SJSA1 (cell line): ENCODE data around the gene ATAT1. TPM values are rescaled to one million over a fixed set of nuclear protein-coding genes. Genes with fewer than 3 reads are reported as not detected.

Experiments
- DNase-seq, 2 experiments: peaks; one replicate each; pipeline ENCODE4 v3.0.0-alpha.2; 2015 to 2020; ENCODE audit warnings: low spot score in 2 of 2, low read depth in 1 of 2
- H3K27ac ChIP-seq: fragments of 250-450 bp; sonication (Bioruptor Pico); 2 replicates; pipeline ENCODE4 v1.5.1; 2020; ENCODE audit warnings: mild to moderate bottlenecking, moderate library complexity
- H3K27me3 ChIP-seq: fragments of 250-450 bp; sonication (Bioruptor Pico); replicated peaks from 2 replicates; pipeline ENCODE4 v1.5.1; 2020; ENCODE audit warnings: mild to moderate bottlenecking, moderate library complexity
- H3K36me3 ChIP-seq: fragments of 250-450 bp; sonication (Bioruptor Pico); 2 replicates; pipeline ENCODE4 v1.5.1; 2020; ENCODE audit warnings: mild to moderate bottlenecking
- H3K4me1 ChIP-seq: fragments of 250-450 bp; sonication (Bioruptor Pico); replicated peaks from 2 replicates; pipeline ENCODE4 v1.6.1; 2021; ENCODE audit warnings: mild to moderate bottlenecking
- H3K4me3 ChIP-seq: fragments of 250-450 bp; sonication (Bioruptor Pico); 2 replicates; pipeline ENCODE4 v1.5.1; 2020; ENCODE audit warnings: mild to moderate bottlenecking
- H3K9me3 ChIP-seq: fragments of 250-450 bp; sonication (Bioruptor Pico); replicated peaks from 2 replicates; pipeline ENCODE4 v1.5.1; 2020; ENCODE audit warnings: mild to moderate bottlenecking
- total RNA-seq: library from RNA; depleted of rRNA; stranded (reverse); fragments of >200 nt; shearing (Covaris generic); gene quantifications from 2 replicates; pipeline ENCODE4 v1.2.3, GENCODE V29; 2014

ATAT1 gene
- total RNA-seq, 1 experiment from 2014 or later, result 3.4 TPM

- Histone ChIP-seq H3K9me3 (no peaks in the 10 kb centered on the region), H3K27me3 (no peaks in the 10 kb centered on the region), H3K36me3 (peaks cover 78% of the 10 kb centered on the region), H3K4me3 (0 out of 2 replicates have a peak overlapping the region, but pooled peaks have one; percentile 2), H3K27ac (no peak overlapping the region), H3K4me1 (peaks cover 45% of the 10 kb centered on the region)
- DNase-seq, result peak; percentile 82 to 84
These were observed 52.5 kb downstream of the ATAT1 start for GRCh38 chr6:30678964-30679726.

- no peak overlapping the region for H3K27ac ChIP-seq
- no peak for DNase-seq
- no peaks in the 10 kb centered on the region for H3K9me3 ChIP-seq
- no peak overlapping the region for H3K4me3 ChIP-seq
- peaks cover 47% of the 10 kb centered on the region for H3K4me1 ChIP-seq
- peaks cover 85% of the 10 kb centered on the region for H3K36me3 ChIP-seq
- no peaks in the 10 kb centered on the region for H3K27me3 ChIP-seq
These were observed 53.3 kb downstream of the ATAT1 start for GRCh38 chr6:30679765-30680535.

- Histone ChIP-seq H3K36me3 (peaks cover 84% of the 10 kb centered on the region), H3K4me1 (peaks cover 59% of the 10 kb centered on the region)
These were observed 55.1 kb downstream of the ATAT1 start for GRCh38 chr6:30681766-30682142.

GRCh38 chr6:30682143-30683117 is 55.8 kb downstream of the ATAT1 start:
- Histone ChIP-seq H3K36me3 (peaks cover 77% of the 10 kb centered on the region), H3K4me1 (peaks cover 60% of the 10 kb centered on the region), H3K27me3 (no peaks in the 10 kb centered on the region), H3K27ac (peak overlapping the region; percentile 73), H3K9me3 (no peaks in the 10 kb centered on the region), H3K4me3 (peak overlapping the region; percentile 65)
- peak; percentile 96 for DNase-seq

More at GRCh38 chr6:30681766-30682142, 55.1 kb downstream of the ATAT1 start:
- DNase-seq, result peak in 1 of 2 experiments; percentile 69
- Histone ChIP-seq H3K4me3 (peak overlapping the region; percentile 65), H3K9me3 (no peaks in the 10 kb centered on the region), H3K27me3 (no peaks in the 10 kb centered on the region), H3K27ac (peak overlapping the region; percentile 73)

- H3K4me1 ChIP-seq, result peaks cover 69% of the 10 kb centered on the region
- H3K27ac ChIP-seq, result peak overlapping the region; percentile 73
- H3K4me3 ChIP-seq, result peak overlapping the region; percentile 65
- no peaks in the 10 kb centered on the region for H3K9me3 ChIP-seq
- peaks cover 67% of the 10 kb centered on the region for H3K36me3 ChIP-seq
- H3K27me3 ChIP-seq, result no peaks in the 10 kb centered on the region
- no peak for DNase-seq
These were observed 56.7 kb downstream of the ATAT1 start for GRCh38 chr6:30683183-30683979.

- H3K9me3 ChIP-seq, result no peaks in the 10 kb centered on the region
- H3K4me3 ChIP-seq, result peak overlapping the region; percentile 65
- peak overlapping the region; percentile 25; the same call in 1 of the 2 replicates for H3K27ac ChIP-seq
- H3K4me1 ChIP-seq, result peaks cover 70% of the 10 kb centered on the region
- peaks cover 62% of the 10 kb centered on the region for H3K36me3 ChIP-seq
- no peak for DNase-seq
- H3K27me3 ChIP-seq, result no peaks in the 10 kb centered on the region
These were observed 57.3 kb downstream of the ATAT1 start for GRCh38 chr6:30683980-30684338.

- Histone ChIP-seq H3K4me3 (peak overlapping the region; percentile 65), H3K4me1 (peaks cover 71% of the 10 kb centered on the region), H3K36me3 (peaks cover 57% of the 10 kb centered on the region), H3K27me3 (no peaks in the 10 kb centered on the region), H3K9me3 (no peaks in the 10 kb centered on the region), H3K27ac (peak overlapping the region; percentile 25)
- DNase-seq, result peak; percentile 39 to 66
These were observed 57.9 kb downstream of the ATAT1 start for GRCh38 chr6:30684386-30685156.

GRCh38 chr6:30685157-30686008 is 58.7 kb downstream of the ATAT1 start:
- H3K36me3 ChIP-seq, result peaks cover 49% of the 10 kb centered on the region
- H3K4me1 ChIP-seq, result peaks cover 71% of the 10 kb centered on the region
- H3K4me3 ChIP-seq, result peak overlapping the region; percentile 65
- DNase-seq, result peak in 1 of 2 experiments; percentile 40
- peak overlapping the region; percentile 12; the same call in 1 of the 2 replicates for H3K27ac ChIP-seq
- H3K9me3 ChIP-seq, result no peaks in the 10 kb centered on the region
- no peaks in the 10 kb centered on the region for H3K27me3 ChIP-seq

- no peaks in the 10 kb centered on the region for H3K9me3 ChIP-seq
- DNase-seq, result peak; percentile 63 to 85
- no peaks in the 10 kb centered on the region for H3K27me3 ChIP-seq
- peak within 1 kb of the TSS; percentile 65 for H3K4me3 ChIP-seq
- H3K27ac ChIP-seq, result peak within 1 kb of the TSS; percentile 70
- H3K4me1 ChIP-seq, result peaks cover 68% of the 10 kb centered on the region
- peaks cover 40% of the 10 kb centered on the region for H3K36me3 ChIP-seq
These were observed 59.6 kb downstream of the ATAT1 start, which contains the start of gene PPP1R18 for GRCh38 chr6:30686009-30686907. Gene PPP1R18, minus strand, starts transcription at chr6:30686645. Its CDS starts 627 bp downstream, at chr6:30686018.

GRCh38 chr6:30686908-30687658 is 60.4 kb downstream of the ATAT1 start:
- H3K4me1 ChIP-seq, result peaks cover 64% of the 10 kb centered on the region

More at GRCh38 chr6:30686908-30687658, 60.4 kb downstream of the ATAT1 start:
- H3K36me3 ChIP-seq, result peaks cover 37% of the 10 kb centered on the region
- no peaks in the 10 kb centered on the region for H3K27me3 ChIP-seq
- peak; percentile 98 to 99 for DNase-seq
- H3K9me3 ChIP-seq, result no peaks in the 10 kb centered on the region
- peak overlapping the region; percentile 70 for H3K27ac ChIP-seq
- H3K4me3 ChIP-seq, result peak overlapping the region; percentile 65
